K562 (cell line): ENCODE data around the gene TRIO. TPM values are rescaled to one million over a fixed set of nuclear protein-coding genes. Genes with fewer than 3 reads are reported as not detected.

Experiments used
- KDM4B ChIP-seq, 2 experiments: fragments of 450-650 bp in 1 of 2; sonication (generic) in 1 of 2; IDR thresholded peaks; 2 replicates each; pipeline ENCODE4 v1.6.1; 2016 to 2017; ENCODE audit warnings: borderline replicate concordance in 2 of 2, antibody characterized with exemption in 1 of 2, low read depth in 1 of 2, mild to moderate bottlenecking in 1 of 2
- polyA plus RNA-seq, 8 experiments: library from polyadenylated mRNA; depleted of rRNA in 4 of 8; stranded (reverse) in 5 of 8; unstranded in 3 of 8; fragments of >200 nt; fragmentation: Nextera tagmentation in 2 of 8; fragmentation: Illumina TruSeq in 1 of 8; extraction: Ambion mirVana in 2 of 8; extraction: Trizol in 1 of 8; gene quantifications; 2 replicates each; pipeline versions ENCODE4 v1.2.1 to v1.2.3, GENCODE V29; 2011 to 2014; ENCODE audit warnings: inconsistent platforms in 1 of 8, missing spikeins in 1 of 8
- total RNA-seq, 7 experiments: library from RNA; depleted of rRNA in 6 of 7; stranded (reverse); fragments of >200 nt in 6 of 7; fragmentation: Illumina TruSeq in 2 of 7; extraction: Trizol in 2 of 7; gene quantifications; 2 replicates each; pipeline versions ENCODE4 v1.2.1 to v1.2.3, GENCODE V29; 2011 to 2021; ENCODE audit warnings: low replicate concordance in 1 of 7
- TF ChIP-seq, protein P1 (sequence below), 2 experiments: fragments of 450-650 bp in 1 of 2; sonication (generic) in 1 of 2; formaldehyde crosslinking in 1 of 2; IDR thresholded peaks; 2 replicates each; pipeline versions ENCODE4 v1.7.1 to v1.9.0; 2016 to 2022; ENCODE audit warnings: inconsistent platforms in 1 of 2, mild to moderate bottlenecking in 1 of 2, missing genetic modification reagents in 1 of 2
- TF ChIP-seq, protein P2 (sequence below): fragments of 150-350 bp; IDR thresholded peaks from 2 replicates; pipeline ENCODE4 v1.6.1; 2014; ENCODE audit warnings: low read depth, mild to moderate bottlenecking, low read length, borderline replicate concordance

Gene TRIO
- total and polyA plus RNA-seq, 9 of the 15 experiments (the other 6 are each of a cell fraction or from before 2014, with no cell fraction given): 0.24 to 5.0 (median 1.1) TPM

DNA sequence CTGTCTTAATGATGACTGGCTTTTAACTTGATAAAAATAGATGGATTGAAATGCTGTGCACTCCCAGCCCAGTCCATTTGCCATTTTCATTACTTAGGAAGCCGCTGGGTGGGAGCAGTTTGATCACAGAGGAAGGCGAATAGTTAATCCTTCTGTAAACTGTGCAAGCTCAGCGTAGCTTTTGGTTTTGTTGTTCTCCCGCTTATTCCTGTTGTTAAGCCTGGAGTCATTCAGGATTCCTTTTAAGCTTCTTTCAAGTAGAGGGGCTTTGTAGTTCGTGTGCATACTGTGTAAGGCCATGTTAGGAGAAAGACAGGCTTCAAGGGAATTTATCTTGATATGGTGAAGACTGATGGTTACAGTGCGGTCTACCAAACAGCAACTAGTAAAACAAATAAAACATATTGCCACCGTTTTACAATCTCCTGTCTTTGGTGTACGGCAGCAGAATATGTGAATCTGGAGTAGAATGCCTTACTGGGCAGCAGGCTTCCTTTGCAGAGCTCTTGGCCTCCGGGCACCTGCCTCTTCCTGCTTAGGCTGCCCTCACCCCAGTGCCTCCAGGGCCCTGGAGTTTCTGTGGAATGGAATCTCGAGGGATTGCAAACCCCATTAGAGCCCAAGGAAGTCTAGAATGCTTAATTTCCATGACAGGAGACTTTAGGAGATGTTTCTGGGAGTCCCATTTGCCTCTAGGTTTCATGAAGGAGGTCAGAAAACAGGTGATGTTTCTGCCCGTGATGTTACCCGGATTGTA, 141.4 kb downstream of the TRIO start (continued):
- TF ChIP-seq, protein P1, sequence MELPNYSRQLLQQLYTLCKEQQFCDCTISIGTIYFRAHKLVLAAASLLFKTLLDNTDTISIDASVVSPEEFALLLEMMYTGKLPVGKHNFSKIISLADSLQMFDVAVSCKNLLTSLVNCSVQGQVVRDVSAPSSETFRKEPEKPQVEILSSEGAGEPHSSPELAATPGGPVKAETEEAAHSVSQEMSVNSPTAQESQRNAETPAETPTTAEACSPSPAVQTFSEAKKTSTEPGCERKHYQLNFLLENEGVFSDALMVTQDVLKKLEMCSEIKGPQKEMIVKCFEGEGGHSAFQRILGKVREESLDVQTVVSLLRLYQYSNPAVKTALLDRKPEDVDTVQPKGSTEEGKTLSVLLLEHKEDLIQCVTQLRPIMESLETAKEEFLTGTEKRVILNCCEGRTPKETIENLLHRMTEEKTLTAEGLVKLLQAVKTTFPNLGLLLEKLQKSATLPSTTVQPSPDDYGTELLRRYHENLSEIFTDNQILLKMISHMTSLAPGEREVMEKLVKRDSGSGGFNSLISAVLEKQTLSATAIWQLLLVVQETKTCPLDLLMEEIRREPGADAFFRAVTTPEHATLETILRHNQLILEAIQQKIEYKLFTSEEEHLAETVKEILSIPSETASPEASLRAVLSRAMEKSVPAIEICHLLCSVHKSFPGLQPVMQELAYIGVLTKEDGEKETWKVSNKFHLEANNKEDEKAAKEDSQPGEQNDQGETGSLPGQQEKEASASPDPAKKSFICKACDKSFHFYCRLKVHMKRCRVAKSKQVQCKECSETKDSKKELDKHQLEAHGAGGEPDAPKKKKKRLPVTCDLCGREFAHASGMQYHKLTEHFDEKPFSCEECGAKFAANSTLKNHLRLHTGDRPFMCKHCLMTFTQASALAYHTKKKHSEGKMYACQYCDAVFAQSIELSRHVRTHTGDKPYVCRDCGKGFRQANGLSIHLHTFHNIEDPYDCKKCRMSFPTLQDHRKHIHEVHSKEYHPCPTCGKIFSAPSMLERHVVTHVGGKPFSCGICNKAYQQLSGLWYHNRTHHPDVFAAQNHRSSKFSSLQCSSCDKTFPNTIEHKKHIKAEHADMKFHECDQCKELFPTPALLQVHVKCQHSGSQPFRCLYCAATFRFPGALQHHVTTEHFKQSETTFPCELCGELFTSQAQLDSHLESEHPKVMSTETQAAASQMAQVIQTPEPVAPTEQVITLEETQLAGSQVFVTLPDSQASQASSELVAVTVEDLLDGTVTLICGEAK (IDR thresholded peaks at IDR 0.05): no peak
- TF ChIP-seq, protein P1 (CRISPR knock-in tag; IDR thresholded peaks at IDR 0.05): no peak
- TF ChIP-seq, protein P2, sequence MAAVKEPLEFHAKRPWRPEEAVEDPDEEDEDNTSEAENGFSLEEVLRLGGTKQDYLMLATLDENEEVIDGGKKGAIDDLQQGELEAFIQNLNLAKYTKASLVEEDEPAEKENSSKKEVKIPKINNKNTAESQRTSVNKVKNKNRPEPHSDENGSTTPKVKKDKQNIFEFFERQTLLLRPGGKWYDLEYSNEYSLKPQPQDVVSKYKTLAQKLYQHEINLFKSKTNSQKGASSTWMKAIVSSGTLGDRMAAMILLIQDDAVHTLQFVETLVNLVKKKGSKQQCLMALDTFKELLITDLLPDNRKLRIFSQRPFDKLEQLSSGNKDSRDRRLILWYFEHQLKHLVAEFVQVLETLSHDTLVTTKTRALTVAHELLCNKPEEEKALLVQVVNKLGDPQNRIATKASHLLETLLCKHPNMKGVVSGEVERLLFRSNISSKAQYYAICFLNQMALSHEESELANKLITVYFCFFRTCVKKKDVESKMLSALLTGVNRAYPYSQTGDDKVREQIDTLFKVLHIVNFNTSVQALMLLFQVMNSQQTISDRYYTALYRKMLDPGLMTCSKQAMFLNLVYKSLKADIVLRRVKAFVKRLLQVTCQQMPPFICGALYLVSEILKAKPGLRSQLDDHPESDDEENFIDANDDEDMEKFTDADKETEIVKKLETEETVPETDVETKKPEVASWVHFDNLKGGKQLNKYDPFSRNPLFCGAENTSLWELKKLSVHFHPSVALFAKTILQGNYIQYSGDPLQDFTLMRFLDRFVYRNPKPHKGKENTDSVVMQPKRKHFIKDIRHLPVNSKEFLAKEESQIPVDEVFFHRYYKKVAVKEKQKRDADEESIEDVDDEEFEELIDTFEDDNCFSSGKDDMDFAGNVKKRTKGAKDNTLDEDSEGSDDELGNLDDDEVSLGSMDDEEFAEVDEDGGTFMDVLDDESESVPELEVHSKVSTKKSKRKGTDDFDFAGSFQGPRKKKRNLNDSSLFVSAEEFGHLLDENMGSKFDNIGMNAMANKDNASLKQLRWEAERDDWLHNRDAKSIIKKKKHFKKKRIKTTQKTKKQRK: no peak
- no peak for TF ChIP-seq KDM4B (IDR thresholded peaks at IDR 0.05; ENCODE audit: borderline replicate concordance in 2 of 2, low read depth in 1 of 2)
